ENCODE data around the gene NUP210L.

DNA sequence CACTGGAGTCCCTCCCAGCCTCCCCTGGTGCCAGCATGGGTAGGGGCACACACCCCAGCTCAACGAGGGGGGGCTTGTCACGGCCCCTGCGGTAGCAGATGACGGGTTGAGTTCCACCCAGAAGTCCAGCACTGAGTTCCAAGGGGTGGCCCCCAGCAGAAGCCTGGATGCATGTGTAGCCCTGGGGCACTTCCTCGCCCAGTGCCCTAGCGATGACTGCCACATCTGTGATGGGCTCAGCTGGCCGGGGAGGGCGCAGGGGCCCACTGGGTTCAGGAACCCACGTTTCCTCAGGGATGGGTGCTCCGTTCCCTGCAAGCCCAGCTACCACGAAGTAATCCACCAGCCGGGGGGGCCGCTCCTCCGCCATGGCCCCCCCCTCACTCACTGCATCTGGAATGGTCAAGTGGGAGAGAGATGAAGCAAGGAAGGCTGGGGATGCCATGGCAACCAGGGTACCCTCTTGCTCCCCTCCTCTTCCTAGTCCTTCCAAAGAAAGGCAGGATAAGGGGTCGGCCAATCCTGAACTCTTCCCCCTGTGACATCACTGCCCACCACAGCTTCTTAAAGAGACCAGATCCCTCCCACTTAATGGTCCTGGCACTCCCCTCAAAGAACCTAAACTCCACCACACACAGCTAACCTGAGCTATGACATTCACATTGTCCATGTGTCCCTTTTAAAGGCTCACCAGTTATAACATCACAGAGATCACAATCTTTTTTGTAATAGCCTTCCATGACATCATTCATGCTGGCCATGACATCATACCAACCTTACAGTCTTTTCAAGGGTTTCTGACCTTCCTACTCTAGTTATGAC is 210.7 kb downstream of the NUP210L start:
- TF ChIP-seq, protein P1, sequence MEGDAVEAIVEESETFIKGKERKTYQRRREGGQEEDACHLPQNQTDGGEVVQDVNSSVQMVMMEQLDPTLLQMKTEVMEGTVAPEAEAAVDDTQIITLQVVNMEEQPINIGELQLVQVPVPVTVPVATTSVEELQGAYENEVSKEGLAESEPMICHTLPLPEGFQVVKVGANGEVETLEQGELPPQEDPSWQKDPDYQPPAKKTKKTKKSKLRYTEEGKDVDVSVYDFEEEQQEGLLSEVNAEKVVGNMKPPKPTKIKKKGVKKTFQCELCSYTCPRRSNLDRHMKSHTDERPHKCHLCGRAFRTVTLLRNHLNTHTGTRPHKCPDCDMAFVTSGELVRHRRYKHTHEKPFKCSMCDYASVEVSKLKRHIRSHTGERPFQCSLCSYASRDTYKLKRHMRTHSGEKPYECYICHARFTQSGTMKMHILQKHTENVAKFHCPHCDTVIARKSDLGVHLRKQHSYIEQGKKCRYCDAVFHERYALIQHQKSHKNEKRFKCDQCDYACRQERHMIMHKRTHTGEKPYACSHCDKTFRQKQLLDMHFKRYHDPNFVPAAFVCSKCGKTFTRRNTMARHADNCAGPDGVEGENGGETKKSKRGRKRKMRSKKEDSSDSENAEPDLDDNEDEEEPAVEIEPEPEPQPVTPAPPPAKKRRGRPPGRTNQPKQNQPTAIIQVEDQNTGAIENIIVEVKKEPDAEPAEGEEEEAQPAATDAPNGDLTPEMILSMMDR (IDR thresholded peaks at IDR 0.05; ENCODE audit: insufficient read depth, low read depth, low read length): no peak
- TF ChIP-seq EZH2 (IDR thresholded peaks at IDR 0.05; ENCODE audit: insufficient read depth, low read length): no peak
